NCI-H2107 treated with DMSO at 0.1 percent for 48 hours (cell line): ENCODE measurements around the gene LRP6.
"Not testable (repeated sequence)": the region's sequence is repeated elsewhere in the genome, so short reads cannot be mapped to it uniquely, and the experiment has no call there.

Experiments
- DNase-seq: peaks from one replicate; lab custom pipeline; 2025; ENCODE audit not compliant: unreplicated experiment; lab: John Stamatoyannopoulos, UW

Gene LRP6

GRCh38 chr12:12182703-12183365 lies 84.0 kb downstream of the LRP6 start:
- DNase-seq, result no peak

- no peak for DNase-seq
These were observed 85.3 kb downstream of the LRP6 start for GRCh38 chr12:12181511-12181910.

DNA sequence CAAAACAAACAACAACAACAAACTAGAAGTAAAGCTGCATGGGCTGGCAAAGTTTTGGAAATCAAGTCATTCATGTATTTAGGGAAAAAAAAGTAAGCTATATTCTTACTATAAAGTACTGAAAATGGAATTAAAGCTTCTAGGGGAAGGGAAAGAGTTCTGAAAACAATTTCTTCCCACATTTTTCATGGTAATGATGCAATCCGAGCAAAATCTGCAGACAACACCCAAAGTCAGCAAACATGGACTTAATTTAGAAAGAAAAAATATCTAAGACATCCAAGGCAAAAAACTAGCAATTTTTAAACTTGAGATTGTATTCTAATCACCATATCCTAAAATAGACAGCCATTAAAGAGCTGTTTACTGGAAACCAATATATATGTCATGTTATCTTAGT lies 86.3 kb downstream of the LRP6 start:
- DNase-seq, result no peak

- no peak for DNase-seq
These were observed 86.7 kb downstream of the LRP6 start for GRCh38 chr12:12180136-12180535.

GRCh38 chr12:12178559-12178958 lies 88.3 kb downstream of the LRP6 start:
- no peak for DNase-seq

DNA sequence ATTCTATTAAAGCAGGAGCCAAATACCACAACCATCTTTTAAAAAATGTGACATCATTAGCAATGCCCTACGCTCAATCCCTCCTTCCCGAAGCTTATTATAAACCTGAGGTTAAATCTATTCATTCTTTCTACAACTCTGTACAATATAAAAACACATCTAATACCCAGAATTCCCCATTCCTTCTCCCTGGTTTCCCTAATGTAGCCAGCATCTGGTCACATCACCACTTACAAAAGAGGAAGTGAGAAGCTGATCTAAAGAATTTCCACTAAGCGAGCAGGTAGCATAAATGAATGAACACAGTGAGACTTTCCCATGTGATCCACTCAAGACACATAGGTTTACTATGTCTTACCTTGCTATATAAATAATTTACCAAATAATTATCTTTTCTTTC lies 90.4 kb downstream of the LRP6 start:
- DNase-seq, result no peak

DNA sequence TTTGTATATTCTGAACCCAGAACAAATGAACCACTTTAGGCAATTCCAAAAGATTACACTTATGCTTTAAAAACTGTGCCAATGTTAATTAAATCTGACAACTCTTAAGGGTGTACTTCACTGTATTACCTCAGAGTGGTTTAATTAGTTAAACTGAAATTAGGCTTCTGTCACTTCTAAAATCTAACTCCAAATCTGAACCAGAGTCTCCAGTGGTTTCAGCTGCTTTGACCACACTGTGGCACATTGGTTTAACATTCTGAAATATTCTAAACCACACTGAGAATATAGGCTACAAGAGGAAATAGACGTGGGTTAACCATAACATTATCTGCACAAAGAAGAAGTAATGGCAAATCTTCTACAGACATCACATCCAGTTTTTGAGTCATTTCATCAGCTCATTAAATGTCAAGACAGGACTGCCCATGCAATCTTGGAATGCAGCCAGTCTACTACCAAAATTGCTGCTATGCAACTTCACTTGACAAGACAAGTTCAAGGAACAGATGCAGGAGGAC lies 94.8 kb downstream of the LRP6 start:
- DNase-seq, result no peak

GRCh38 chr12:12167847-12168246 lies 99.0 kb downstream of the LRP6 start:
- DNase-seq, result no peak

DNA sequence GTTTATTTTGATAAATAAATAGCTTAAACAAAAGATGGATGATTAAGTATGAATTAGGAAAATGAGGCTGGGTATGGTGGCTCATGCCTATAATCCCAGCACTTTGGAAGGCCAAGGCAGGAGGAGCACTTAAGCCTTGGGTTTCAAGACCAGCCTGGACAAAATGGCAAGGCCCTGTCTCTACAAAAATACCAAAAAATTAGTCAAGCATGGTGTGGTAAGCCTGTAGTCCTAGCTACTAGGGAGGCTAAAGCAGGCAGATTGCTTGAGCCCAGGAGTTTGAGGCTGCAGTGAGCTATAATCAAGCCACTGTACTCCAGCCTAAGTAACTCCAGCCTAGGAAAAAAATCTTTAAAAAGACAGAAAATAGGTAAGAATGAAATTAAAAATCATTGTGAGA lies 100.1 kb downstream of the LRP6 start:
- DNase-seq, result no peak

DNA sequence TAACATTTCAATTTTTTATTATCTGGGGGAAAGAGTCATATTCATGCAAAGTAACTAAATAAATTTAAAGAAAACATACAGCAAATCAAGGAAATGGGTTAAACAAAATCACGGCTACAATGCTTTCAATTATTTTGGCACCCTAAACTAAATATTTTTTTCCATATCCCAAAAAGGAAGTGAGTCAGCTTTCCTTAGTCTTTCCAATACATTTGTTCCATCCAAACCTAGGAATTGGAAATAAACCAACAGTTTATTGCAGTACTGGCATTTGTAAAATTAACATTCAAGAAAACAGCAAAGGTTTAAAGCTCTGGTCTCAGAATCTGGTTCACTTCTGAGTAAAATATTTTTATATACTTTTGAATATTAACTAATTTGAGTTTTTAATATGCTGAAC lies 106.9 kb downstream of the LRP6 start:
- DNase-seq, result no peak

DNA sequence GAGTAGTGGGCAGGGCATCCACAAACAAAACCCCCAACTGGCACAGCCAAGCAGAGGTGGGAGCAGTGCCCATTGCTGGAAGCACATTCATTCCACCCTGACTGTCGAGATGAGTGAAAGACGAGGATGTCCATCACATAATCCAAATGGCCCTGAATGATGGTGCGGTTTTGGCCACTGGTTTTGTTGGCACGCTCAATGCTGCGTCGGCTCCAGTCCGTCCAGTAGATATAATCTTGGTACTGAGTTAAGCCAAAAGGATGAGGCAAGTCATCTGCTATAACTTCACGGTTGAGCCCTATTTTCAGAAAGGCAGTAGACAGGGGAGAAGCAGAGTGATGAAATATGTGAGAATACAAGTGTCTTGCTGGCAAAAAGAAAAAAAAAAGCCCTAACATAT lies 108.0 kb downstream of the LRP6 start:
- DNase-seq, result no peak

DNA sequence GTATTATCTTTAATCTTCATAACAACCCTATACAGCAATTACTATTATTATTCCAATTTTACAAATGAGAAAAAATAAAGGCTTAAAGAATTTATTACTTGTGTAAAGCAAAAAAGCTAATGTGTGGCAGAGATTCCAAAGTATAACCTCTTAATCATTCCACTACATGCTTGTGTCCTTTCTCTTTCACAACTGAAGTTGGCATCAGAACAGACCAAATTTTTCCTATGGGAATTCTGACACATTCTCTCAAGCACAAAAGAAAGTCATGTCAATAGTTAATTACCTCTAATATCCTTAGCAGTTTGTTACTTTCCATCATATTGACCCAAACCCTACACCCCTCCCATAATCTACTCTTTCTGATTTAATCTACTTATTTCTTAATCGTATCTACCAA lies 109.4 kb downstream of the LRP6 start:
- no peak for DNase-seq

GRCh38 chr12:12156828-12157227 lies 110.0 kb downstream of the LRP6 start:
- peak; percentile 66 for DNase-seq

DNA sequence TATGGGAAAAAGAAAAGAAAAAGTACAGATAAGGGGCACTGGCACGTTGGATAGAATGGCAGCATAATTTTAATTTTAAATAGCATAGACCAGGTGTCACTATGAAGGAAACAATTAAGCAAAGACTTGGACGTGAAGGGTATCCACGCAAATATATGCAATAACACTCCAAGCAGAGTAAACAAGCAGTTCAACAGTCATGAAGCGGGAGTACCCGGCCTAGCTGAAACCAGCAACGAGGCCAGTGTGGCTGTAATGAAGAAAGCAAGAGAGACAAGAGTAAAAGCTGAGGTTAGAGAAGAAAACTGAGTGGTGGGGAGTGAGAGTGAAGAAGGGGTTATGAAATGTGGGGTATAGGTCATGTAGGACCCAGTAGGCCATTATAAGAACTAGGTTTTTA lies 110.7 kb downstream of the LRP6 start:
- peak; percentile 83 for DNase-seq

DNA sequence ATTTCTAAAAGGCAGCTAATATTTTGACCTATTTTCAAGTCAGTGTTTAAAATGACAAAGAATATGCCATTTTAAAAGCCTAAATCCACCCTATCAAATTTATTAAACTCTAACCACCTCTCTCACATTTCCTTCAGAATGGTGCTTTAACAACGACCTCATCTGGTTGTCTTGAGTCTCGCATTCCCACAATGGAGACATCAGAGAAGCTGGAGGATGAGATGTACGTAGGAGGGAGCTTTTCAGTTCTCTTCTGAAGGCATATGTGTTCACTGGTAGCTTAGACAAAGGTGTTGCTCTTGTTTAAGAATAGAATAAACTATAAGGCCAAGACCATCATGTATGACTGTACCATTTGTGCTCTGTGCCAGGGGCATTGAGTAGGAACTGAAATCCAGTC lies 113.2 kb downstream of the LRP6 start:
- DNase-seq, result peak; percentile 72

DNA sequence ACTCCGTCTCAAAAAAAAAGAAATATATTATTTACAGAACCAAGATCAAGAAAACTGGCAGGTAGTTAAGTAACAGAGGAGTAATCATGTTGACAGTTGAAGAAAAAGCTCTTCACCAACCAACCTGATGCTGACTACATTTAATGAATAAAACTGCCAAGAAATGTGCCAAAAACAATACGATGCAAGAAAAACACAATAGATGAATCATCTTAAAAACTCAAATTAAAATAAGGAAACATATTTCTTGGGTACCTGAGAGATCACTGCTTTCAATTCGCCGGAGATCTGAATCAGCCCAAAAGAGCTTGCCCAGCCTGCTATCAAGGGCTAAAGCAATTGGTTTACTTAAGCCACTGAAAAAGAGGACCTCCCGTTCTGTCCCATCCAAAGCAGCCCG lies 119.7 kb downstream of the LRP6 start:
- no peak for DNase-seq

- not testable (repeated sequence) for DNase-seq
These were observed 122.3 kb downstream of the LRP6 start for GRCh38 chr12:12144531-12144930.

- no peak for DNase-seq
These were observed 125.8 kb downstream of the LRP6 start for GRCh38 chr12:12141000-12141399.

DNA sequence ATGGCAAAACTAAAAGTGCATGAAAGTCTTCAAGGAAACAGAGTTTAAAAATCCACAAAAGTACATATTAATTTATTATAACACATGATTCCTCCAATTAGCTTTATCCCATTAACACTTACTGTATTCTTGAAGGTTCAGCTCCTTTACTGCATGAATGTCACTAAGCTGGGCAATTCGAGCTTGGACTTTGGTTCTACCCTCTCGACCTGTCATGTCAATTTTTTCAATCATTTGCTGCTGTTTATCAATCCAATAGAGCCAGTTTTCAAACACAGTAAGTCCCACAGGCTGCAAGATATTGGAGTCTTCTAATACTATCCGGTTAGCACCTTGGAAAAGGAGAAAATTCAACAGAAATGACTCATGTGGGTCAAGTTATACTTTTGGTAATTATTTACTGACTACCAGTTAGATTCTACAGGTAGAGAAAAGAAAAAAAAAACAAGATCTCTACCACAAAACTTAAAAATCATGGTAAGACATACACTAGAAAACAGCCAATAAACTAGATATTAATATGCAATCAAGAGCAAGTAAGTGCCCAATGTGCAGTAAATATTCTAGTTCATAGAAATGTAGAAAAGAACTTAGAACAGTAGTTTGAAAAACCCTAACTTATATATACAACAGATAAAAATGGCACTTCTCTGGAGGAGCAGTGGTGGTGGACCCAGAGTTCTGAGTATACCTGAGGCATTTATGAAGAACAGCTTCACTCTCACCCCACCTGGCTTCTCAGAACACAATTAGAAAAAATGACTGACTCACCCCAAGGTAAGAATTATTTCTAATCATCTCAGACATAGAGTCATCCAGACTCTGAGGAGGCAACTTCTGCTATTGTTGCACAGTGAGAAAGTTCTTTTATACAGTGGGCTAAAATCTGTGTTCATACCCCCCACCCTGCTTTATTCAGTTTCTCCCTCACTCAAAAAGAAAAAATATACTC lies 128.4 kb downstream of the LRP6 start:
- no peak for DNase-seq

- no peak for DNase-seq
These were observed 133.1 kb downstream of the LRP6 start for GRCh38 chr12:12133785-12134184.

- DNase-seq, result no peak
These were observed 133.6 kb downstream of the LRP6 start for GRCh38 chr12:12133259-12133658.

GRCh38 chr12:12128670-12129069 lies 138.2 kb downstream of the LRP6 start:
- no peak for DNase-seq
